Smooth muscle cell (in vitro differentiated cells): ENCODE measurements around the gene EPHA4. TPM values are rescaled to one million over a fixed set of nuclear protein-coding genes. Genes with fewer than 3 reads are reported as not detected.

Experiments
- DNase-seq: peaks from one replicate; lab custom pipeline; 2025; ENCODE audit not compliant: unreplicated experiment; lab: John Stamatoyannopoulos, UW
- H2AFZ ChIP-seq: fragments of 200-600 bp; sonication (generic); 2 replicates; pipeline ENCODE4 v1.6.0; 2016; ENCODE audit warnings: antibody characterized with exemption, low read depth, mild to moderate bottlenecking
- H3F3A ChIP-seq: fragments of 200-600 bp; sonication (generic); 2 replicates; pipeline ENCODE4 v1.6.0; 2017; ENCODE audit warnings: antibody characterized with exemption, low read depth
- H3K27ac ChIP-seq: fragments of 200-600 bp; sonication (generic); 2 replicates; pipeline ENCODE4 v1.5.1; 2016; ENCODE audit warnings: low read depth, mild to moderate bottlenecking
- H3K27me3 ChIP-seq: fragments of 200-600 bp; sonication (generic); 2 replicates; pipeline ENCODE4 v1.6.1; 2016; ENCODE audit warnings: low read depth, mild to moderate bottlenecking
- H3K36me3 ChIP-seq: fragments of 200-600 bp; sonication (generic); 2 replicates; pipeline ENCODE4 v1.5.1; 2016; ENCODE audit warnings: low read depth
- H3K4me1 ChIP-seq: fragments of 200-600 bp; sonication (generic); 2 replicates; pipeline ENCODE4 v1.5.1; 2016; ENCODE audit warnings: low read depth
- H3K4me2 ChIP-seq: fragments of 200-600 bp; sonication (generic); 2 replicates; pipeline ENCODE4 v1.6.0; 2016; ENCODE audit warnings: mild to moderate bottlenecking
- H3K4me3 ChIP-seq: fragments of 200-600 bp; sonication (generic); 2 replicates; pipeline ENCODE4 v1.5.1; 2016; ENCODE audit warnings: mild to moderate bottlenecking
- H3K79me2 ChIP-seq: fragments of 200-600 bp; sonication (generic); 2 replicates; pipeline ENCODE4 v1.6.0; 2016; ENCODE audit warnings: low read depth, mild to moderate bottlenecking
- H3K9ac ChIP-seq: fragments of 200-600 bp; sonication (generic); 2 replicates; pipeline ENCODE4 v1.6.0; 2016; ENCODE audit warnings: low read depth
- H3K9me3 ChIP-seq: fragments of 200-600 bp; sonication (generic); replicated peaks from 2 replicates; pipeline ENCODE4 v1.5.1; 2016; ENCODE audit warnings: low read depth
- H4K20me1 ChIP-seq: fragments of 200-600 bp; sonication (generic); 2 replicates; pipeline ENCODE4 v1.6.0; 2016; ENCODE audit warnings: low read depth
- WGBS: methylation state at CpG from one replicate; pipeline ENCODE4 v1.1.7; 2016; ENCODE audit warnings: low lambda C conversion rate; 5-methylcytosine and 5-hydroxymethylcytosine counted together
- polyA plus RNA-seq: library from polyadenylated mRNA; unstranded; fragments of >200 nt; fragmentation: Nextera tagmentation; extraction: Ambion mirVana; gene quantifications from 2 replicates; pipeline ENCODE4 v1.2.1, GENCODE V29; 2016
- total RNA-seq: library from RNA; depleted of rRNA; stranded (reverse); fragments of >200 nt; gene quantifications from 2 replicates; pipeline ENCODE4 v1.2.3, GENCODE V29; 2014
- TF ChIP-seq, protein P1 (sequence below): fragments of 200-600 bp; sonication (generic); IDR thresholded peaks from 2 replicates; pipeline ENCODE4 v1.5.1; 2017; ENCODE audit warnings: borderline replicate concordance, mild to moderate bottlenecking, antibody characterized with exemption; ENCODE audit not compliant: insufficient read depth, poor library complexity, severe bottlenecking

The EPHA4 gene
- total and polyA plus RNA-seq, 2 experiments from 2014 or later: 2.8 to 48.3 TPM

DNA sequence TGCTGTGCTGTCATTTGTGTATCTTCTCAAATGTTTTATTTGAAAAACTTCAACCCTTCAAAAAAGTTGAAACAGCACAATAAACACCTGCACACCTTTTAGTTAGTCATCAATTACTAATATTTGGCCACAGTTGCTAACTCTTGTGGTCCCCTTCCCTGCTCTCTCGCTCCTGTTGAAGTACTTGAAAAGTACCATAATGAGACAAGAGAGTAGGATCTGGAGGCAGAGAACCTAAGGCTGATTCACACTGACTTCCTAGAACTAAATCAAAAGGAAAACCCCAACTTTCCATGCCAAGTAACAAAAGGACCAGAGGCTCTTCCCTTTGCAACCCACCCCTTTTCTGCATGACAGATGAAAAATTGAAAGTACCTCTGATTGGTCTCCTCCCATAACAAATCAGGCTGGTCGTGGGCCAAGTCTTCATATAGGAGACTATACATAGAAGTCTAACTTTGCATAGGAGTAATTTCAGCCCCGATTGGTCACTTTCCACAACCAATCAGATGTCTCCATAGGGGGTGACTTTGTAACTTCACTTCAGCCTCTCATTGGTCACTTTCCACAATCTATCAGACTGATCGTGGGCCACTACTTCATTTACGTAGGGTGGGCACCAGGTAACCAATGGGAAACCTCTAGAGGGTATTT, 179.7 kb downstream of the EPHA4 start:
- H3K36me3 ChIP-seq: no peaks in the 10 kb centered on the region
- H3K4me1 ChIP-seq: peaks cover 27% of the 10 kb centered on the region
- H3K4me2 ChIP-seq: no peak overlapping the region
- H3K4me3 ChIP-seq: no peak overlapping the region
- H3K9ac ChIP-seq: no peak overlapping the region
- no peak overlapping the region for H2AFZ ChIP-seq
- TF ChIP-seq, protein P1, sequence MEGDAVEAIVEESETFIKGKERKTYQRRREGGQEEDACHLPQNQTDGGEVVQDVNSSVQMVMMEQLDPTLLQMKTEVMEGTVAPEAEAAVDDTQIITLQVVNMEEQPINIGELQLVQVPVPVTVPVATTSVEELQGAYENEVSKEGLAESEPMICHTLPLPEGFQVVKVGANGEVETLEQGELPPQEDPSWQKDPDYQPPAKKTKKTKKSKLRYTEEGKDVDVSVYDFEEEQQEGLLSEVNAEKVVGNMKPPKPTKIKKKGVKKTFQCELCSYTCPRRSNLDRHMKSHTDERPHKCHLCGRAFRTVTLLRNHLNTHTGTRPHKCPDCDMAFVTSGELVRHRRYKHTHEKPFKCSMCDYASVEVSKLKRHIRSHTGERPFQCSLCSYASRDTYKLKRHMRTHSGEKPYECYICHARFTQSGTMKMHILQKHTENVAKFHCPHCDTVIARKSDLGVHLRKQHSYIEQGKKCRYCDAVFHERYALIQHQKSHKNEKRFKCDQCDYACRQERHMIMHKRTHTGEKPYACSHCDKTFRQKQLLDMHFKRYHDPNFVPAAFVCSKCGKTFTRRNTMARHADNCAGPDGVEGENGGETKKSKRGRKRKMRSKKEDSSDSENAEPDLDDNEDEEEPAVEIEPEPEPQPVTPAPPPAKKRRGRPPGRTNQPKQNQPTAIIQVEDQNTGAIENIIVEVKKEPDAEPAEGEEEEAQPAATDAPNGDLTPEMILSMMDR: no peak
- DNase-seq: no peak
- no peaks in the 10 kb centered on the region for H3F3A ChIP-seq
- H3K9me3 ChIP-seq: no peaks in the 10 kb centered on the region
- no peaks in the 10 kb centered on the region for H3K79me2 ChIP-seq
- no peaks in the 10 kb centered on the region for H3K27me3 ChIP-seq
- WGBS: 96% methylated on average over 5 of the region's 5 CpGs
- H3K27ac ChIP-seq: no peak overlapping the region
- no peaks in the 10 kb centered on the region for H4K20me1 ChIP-seq

DNA sequence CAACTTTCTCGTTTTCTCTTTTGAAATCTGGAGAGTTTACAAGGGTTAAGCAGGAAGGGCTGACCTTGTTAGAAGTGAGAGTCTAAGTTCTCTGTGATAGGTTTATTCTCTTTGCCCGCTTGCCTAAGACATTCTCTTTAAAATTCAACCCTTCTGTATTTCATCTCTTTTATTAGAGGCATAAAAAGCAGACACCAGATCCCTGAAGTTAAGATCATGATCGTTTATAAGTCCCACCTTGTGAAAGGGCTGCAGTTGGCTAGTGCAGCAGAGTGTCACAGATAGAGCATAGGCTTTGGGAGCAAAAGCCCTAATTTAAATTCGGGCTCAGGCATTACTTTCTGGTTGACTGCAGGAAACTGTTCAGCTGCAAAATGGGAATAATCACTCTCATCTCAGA, 181.2 kb downstream of the EPHA4 start:
- Histone ChIP-seq H3K4me2 (no peak overlapping the region), H3K36me3 (no peaks in the 10 kb centered on the region), H3F3A (no peaks in the 10 kb centered on the region), H3K4me3 (no peak overlapping the region), H3K4me1 (peaks cover 27% of the 10 kb centered on the region), H3K27ac (no peak overlapping the region), H4K20me1 (no peaks in the 10 kb centered on the region), H2AFZ (no peak overlapping the region), H3K79me2 (no peaks in the 10 kb centered on the region), H3K27me3 (peaks cover 5% of the 10 kb centered on the region), H3K9ac (no peak overlapping the region), H3K9me3 (no peaks in the 10 kb centered on the region)
- WGBS: 75% methylated on average over 4 of the region's 4 CpGs
- no peak for DNase-seq
- TF ChIP-seq, protein P1: no peak

DNA sequence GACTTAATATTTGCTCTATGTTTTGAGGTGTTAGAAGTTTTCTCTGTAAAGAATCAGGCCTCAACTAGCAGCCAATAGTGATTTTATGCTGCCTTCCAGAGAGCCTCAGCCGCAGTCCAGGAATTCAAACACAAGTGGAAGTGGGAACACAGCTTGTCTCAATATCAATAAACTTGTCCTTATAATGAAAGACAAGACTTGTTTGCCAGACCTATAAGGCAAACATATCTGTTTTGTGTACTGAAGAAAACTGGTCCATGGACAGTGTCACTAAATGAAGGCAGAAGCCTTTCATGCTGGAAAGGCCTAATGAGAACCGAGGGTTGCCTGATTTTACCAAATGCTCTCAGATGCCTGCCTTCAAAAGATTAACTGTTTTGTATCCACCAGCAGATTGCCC, 182.2 kb downstream of the EPHA4 start:
- H2AFZ ChIP-seq: no peak overlapping the region
- H3F3A ChIP-seq: no peaks in the 10 kb centered on the region
- H3K36me3 ChIP-seq: no peaks in the 10 kb centered on the region
- H3K27ac ChIP-seq: no peak overlapping the region
- H4K20me1 ChIP-seq: no peaks in the 10 kb centered on the region
- 66% methylated on average over 2 of the region's 2 CpGs for WGBS
- H3K4me2 ChIP-seq: no peak overlapping the region
- H3K4me3 ChIP-seq: no peak overlapping the region
- no peak for DNase-seq
- no peaks in the 10 kb centered on the region for H3K9me3 ChIP-seq
- TF ChIP-seq, protein P1: no peak
- H3K79me2 ChIP-seq: no peaks in the 10 kb centered on the region
- no peak overlapping the region for H3K9ac ChIP-seq
- H3K4me1 ChIP-seq: peaks cover 27% of the 10 kb centered on the region
- H3K27me3 ChIP-seq: peaks cover 7% of the 10 kb centered on the region

DNA sequence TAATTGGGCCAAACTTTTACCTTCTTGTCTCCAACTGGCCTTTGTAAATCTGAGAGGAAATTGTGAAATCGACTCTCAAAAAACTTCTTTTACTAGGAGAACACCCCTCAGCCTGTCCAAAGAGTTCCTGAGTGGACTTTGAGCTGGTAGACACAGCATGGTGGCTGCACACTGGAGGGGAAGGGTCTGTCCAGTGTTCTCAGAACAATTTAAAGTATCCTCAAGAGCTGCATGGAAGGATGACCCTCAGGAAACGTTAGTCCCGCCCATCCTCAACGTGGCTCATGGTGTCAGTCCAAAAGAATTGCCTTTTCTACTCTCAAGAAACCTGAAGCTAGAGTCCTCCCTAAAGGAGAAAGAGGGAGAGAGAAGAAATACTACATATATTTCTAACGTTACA, 182.7 kb downstream of the EPHA4 start:
- Histone ChIP-seq H3K9ac (no peak overlapping the region), H3K27me3 (peaks cover 7% of the 10 kb centered on the region), H3K9me3 (no peaks in the 10 kb centered on the region), H3K27ac (no peak overlapping the region), H3K4me1 (peaks cover 27% of the 10 kb centered on the region), H2AFZ (no peak overlapping the region), H3F3A (no peaks in the 10 kb centered on the region), H4K20me1 (no peaks in the 10 kb centered on the region), H3K4me3 (no peak overlapping the region), H3K4me2 (no peak overlapping the region), H3K36me3 (no peaks in the 10 kb centered on the region), H3K79me2 (no peaks in the 10 kb centered on the region)
- TF ChIP-seq, protein P1: no peak
- DNase-seq: no peak
- WGBS: 84% methylated on average over 5 of the region's 5 CpGs
